IMR-90 (cell line): ENCODE results near the gene PLCB2. TPM values are rescaled to one million over a fixed set of nuclear protein-coding genes. Genes with fewer than 3 reads are reported as not detected.

Experiments
- ATAC-seq: fragments of 200-7000 bp; cut with Tn5 transposase; 2 replicates; pipeline ENCODE4 v1.9.1; 2020; ENCODE audit warnings: low read depth, mild to moderate bottlenecking, moderate library complexity
- BruUV-seq: library from RNA; stranded (reverse); fragments of 400-500 nt; replicated peaks from 2 replicates; lab custom pipeline; 2021; lab: Mats Ljungman, UMichigan
- CTCF ChIA-PET: fragments of 300-600 bp; formaldehyde crosslinking; extraction: SDS; loops from one replicate; lab custom pipeline; 2021; ENCODE audit warnings: antibody characterized with exemption; lab: Yijun Ruan, JAX
- POLR2A ChIA-PET: fragments of 300-600 bp; sonication (Branson Sonifier 250); formaldehyde crosslinking; loops from one replicate; lab custom pipeline; 2022; ENCODE audit warnings: antibody characterized with exemption; ENCODE audit not compliant: unreplicated experiment; lab: Charles Lee
- DNase-seq: peaks from one replicate; pipeline ENCODE4 v3.0.0; 2013
- H2AFZ ChIP-seq: replicated peaks from 2 replicates; pipeline ENCODE3; 2013; ENCODE audit warnings: low read length, mild to moderate bottlenecking; ENCODE audit not compliant: poor library complexity
- H2AK5ac ChIP-seq: 2 replicates; pipeline ENCODE4 v1.6.1; 2013; ENCODE audit warnings: low read depth, low read length, inconsistent platforms
- H2AK9ac ChIP-seq: replicated peaks from 2 replicates; pipeline ENCODE3; 2013; ENCODE audit warnings: mild to moderate bottlenecking, low read depth, low read length, moderate library complexity; ENCODE audit not compliant: poor library complexity
- H2BK120ac ChIP-seq: 2 replicates; pipeline ENCODE4 v1.6.1; 2013; ENCODE audit warnings: low read depth, low read length, inconsistent platforms
- H2BK15ac ChIP-seq: 3 replicates; pipeline ENCODE4 v1.6.1; 2013; ENCODE audit warnings: low read depth, low read length, inconsistent platforms
- H2BK20ac ChIP-seq: 2 replicates; pipeline ENCODE4 v1.6.1; 2013; ENCODE audit warnings: low read depth, mild to moderate bottlenecking, inconsistent platforms, low read length, moderate library complexity
- H2BK5ac ChIP-seq: 2 replicates; pipeline ENCODE4 v1.6.1; 2013; ENCODE audit warnings: mild to moderate bottlenecking, low read depth, low read length, inconsistent platforms; ENCODE audit not compliant: poor library complexity, severe bottlenecking
- H3K14ac ChIP-seq: replicated peaks from 2 replicates; pipeline ENCODE4 v1.6.1; 2013; ENCODE audit warnings: low read depth, low read length, inconsistent platforms
- H3K18ac ChIP-seq: 2 replicates; pipeline ENCODE4 v1.6.1; 2013; ENCODE audit warnings: low read depth, low read length, control low read depth
- H3K23ac ChIP-seq: 2 replicates; pipeline ENCODE4 v1.6.1; 2013; ENCODE audit warnings: low read depth, low read length, inconsistent platforms
- H3K27ac ChIP-seq: 2 replicates; pipeline ENCODE4 v1.5.1; 2013; ENCODE audit warnings: mild to moderate bottlenecking, control low read depth, low read length; ENCODE audit not compliant: insufficient read depth
- H3K27me3 ChIP-seq: 2 replicates; pipeline ENCODE4 v1.6.1; 2013; ENCODE audit warnings: low read length; ENCODE audit not compliant: control insufficient read depth, insufficient read depth
- H3K36me3 ChIP-seq: 2 replicates; pipeline ENCODE4 v1.6.1; 2013; ENCODE audit warnings: low read length, mixed read lengths; ENCODE audit not compliant: control insufficient read depth, insufficient read depth
- H3K4ac ChIP-seq: 2 replicates; pipeline ENCODE4 v1.6.1; 2013; ENCODE audit warnings: low read depth, low read length, inconsistent platforms
- H3K4me1 ChIP-seq: 2 replicates; pipeline ENCODE4 v1.6.1; 2013; ENCODE audit warnings: low read length, mixed read lengths; ENCODE audit not compliant: control insufficient read depth, insufficient read depth
- H3K4me2 ChIP-seq: 2 replicates; pipeline ENCODE4 v1.6.1; 2013; ENCODE audit warnings: low read depth, mild to moderate bottlenecking, control low read depth, low read length, moderate library complexity
- H3K4me3 ChIP-seq: 2 replicates; pipeline ENCODE4 v1.5.1; 2013; ENCODE audit warnings: low read depth, mild to moderate bottlenecking, control low read depth, low read length, moderate library complexity; ENCODE audit not compliant: insufficient read depth
- H3K56ac ChIP-seq: 2 replicates; pipeline ENCODE4 v1.6.1; 2013; ENCODE audit warnings: low read length, inconsistent platforms; ENCODE audit not compliant: insufficient read depth; ENCODE audit errors: extremely low read depth
- H3K79me1 ChIP-seq, 2 experiments: 2 replicates each; pipeline ENCODE4 v1.6.1; 2013; ENCODE audit warnings: low read length in 2 of 2, inconsistent platforms in 1 of 2, low read depth in 1 of 2
- H3K9ac ChIP-seq: 2 replicates; pipeline ENCODE4 v1.6.1; 2013; ENCODE audit warnings: low read depth, low read length, control low read depth
- H3K9me1 ChIP-seq: 2 replicates; pipeline ENCODE4 v1.6.1; 2013; ENCODE audit warnings: low read length, inconsistent platforms; ENCODE audit not compliant: insufficient read depth
- H3K9me3 ChIP-seq: 2 replicates; pipeline ENCODE4 v1.6.1; 2013; ENCODE audit warnings: low read length; ENCODE audit not compliant: control insufficient read depth, insufficient read depth
- H4K20me1 ChIP-seq: 2 replicates; pipeline ENCODE4 v1.6.1; 2013; ENCODE audit warnings: low read length, inconsistent platforms; ENCODE audit not compliant: insufficient read depth
- H4K5ac ChIP-seq: 2 replicates; pipeline ENCODE4 v1.6.1; 2013; ENCODE audit warnings: mild to moderate bottlenecking, low read depth, low read length, control low read depth
- H4K8ac ChIP-seq, 2 experiments: 2 replicates each; pipeline ENCODE4 v1.6.1; 2013; ENCODE audit warnings: low read depth in 2 of 2, low read length in 2 of 2, control low read depth in 1 of 2, inconsistent platforms in 1 of 2
- H4K91ac ChIP-seq: 2 replicates; pipeline ENCODE4 v1.6.1; 2013; ENCODE audit warnings: low read depth, low read length, inconsistent platforms; ENCODE audit not compliant: insufficient read depth
- BHLHE40 ChIP-seq: fragments of 150-350 bp; IDR thresholded peaks from 2 replicates; pipeline ENCODE4 v1.6.1; 2016; ENCODE audit warnings: mild to moderate bottlenecking, low read depth, low read length
- CHD1 ChIP-seq: IDR thresholded peaks from 2 replicates; pipeline ENCODE4 v1.6.1; 2012; ENCODE audit warnings: low read depth, low read length, improper control_type of control experiment
- FOS ChIP-seq: fragments of 150-350 bp; IDR thresholded peaks from 2 replicates; pipeline ENCODE4 v1.6.1; 2016; ENCODE audit warnings: low read depth, low read length
- MAFK ChIP-seq: IDR thresholded peaks from 2 replicates; pipeline ENCODE4 v1.6.1; 2012; ENCODE audit warnings: low read depth, low read length, improper control_type of control experiment
- MXI1 ChIP-seq: IDR thresholded peaks from 2 replicates; pipeline ENCODE4 v1.6.1; 2012; ENCODE audit warnings: low read depth, mild to moderate bottlenecking, low read length, moderate library complexity, borderline replicate concordance
- NFE2L2 ChIP-seq: fragments of 150-350 bp; IDR thresholded peaks from 2 replicates; pipeline ENCODE4 v1.6.1; 2016; ENCODE audit warnings: low read depth, mild to moderate bottlenecking, low read length
- RCOR1 ChIP-seq: IDR thresholded peaks from 2 replicates; pipeline ENCODE4 v1.6.1; 2012; ENCODE audit warnings: mild to moderate bottlenecking, low read length, improper control_type of control experiment; ENCODE audit not compliant: insufficient replicate concordance
- WGBS, 2 experiments: methylation state at CpG; one replicate each; pipeline versions ENCODE4 v1.1.5 to v1.1.7; 2013; ENCODE audit warnings: missing lambda C conversion rate in 2 of 2; ENCODE audit not compliant: insufficient read length in 1 of 2; ENCODE audit errors: extremely low coverage in 2 of 2; 5-methylcytosine and 5-hydroxymethylcytosine counted together
- dilution Hi-C: fragments of 300-500 bp; cut with HindIII; formaldehyde crosslinking; loops from one replicate; pipeline ENCODE4 v1.14.3; 2018; ENCODE audit warnings: low sequenced_read_pairs; ENCODE audit not compliant: unreplicated experiment
- in situ Hi-C: fragments of 300-500 bp; cut with MboI; formaldehyde crosslinking; loops from 3 replicates; pipeline ENCODE4 v1.14.3; 2019; ENCODE audit warnings: low sequenced_read_pairs, inconsistent platforms, mixed read lengths
- intact Hi-C: fragments of 100-400 bp; cut with micrococcal nuclease; formaldehyde crosslinking; loops from 2 replicates; pipeline ENCODE4 v1.10.0; 2022
- polyA plus RNA-seq, 3 experiments: library from polyadenylated mRNA; depleted of rRNA; stranded (reverse); fragments of >200 nt; gene quantifications; 2 replicates each; pipeline ENCODE4 v1.2.3, GENCODE V29; 2012; ENCODE audit warnings: low replicate concordance in 1 of 3
- total RNA-seq: library from RNA; depleted of rRNA; stranded (reverse); fragments of >200 nt; gene quantifications from 2 replicates; pipeline ENCODE4 v1.2.3, GENCODE V29; 2012

The PLCB2 gene
- total and polyA plus RNA-seq, 2 of the 4 experiments (the other 2 are of a cell fraction) = 0.18 to 1.4 TPM

- no peak for TF ChIP-seq FOS
Measured at GRCh38 chr15:40272485-40273056, 35.2 kb downstream of the PLCB2 start (continued).

- no peak overlapping the region for H4K8ac ChIP-seq
- no peak overlapping the region for H3K4ac ChIP-seq
- ATAC-seq (no peak), DNase-seq (no peak)
- H4K20me1 ChIP-seq = no peaks in the 10 kb centered on the region
- peaks cover 2% of the 10 kb centered on the region for H3K4me1 ChIP-seq
- intact Hi-C loops = loop anchor here (5.0 kb wide), 1 partner anchor 165 kb away; the partner anchor contains the start of gene BMF
- dilution Hi-C loops = no loop called here
- H3K9me3 ChIP-seq = no peaks in the 10 kb centered on the region
- in situ Hi-C loops = loop anchor here (5.0 kb wide), 2 partner anchors 55 to 225 kb away; no protein-coding TSS in a partner anchor
- H3K9me1 ChIP-seq = no peaks in the 10 kb centered on the region; the same call in 1 of the 2 replicates
- ChIA-PET POLR2A (no interaction called here), CTCF (interaction anchor here (1.2 to 6.0 kb wide), 3 partner anchors 12 to 54 kb away, joined by 3 to 81 read pairs (median 3); no protein-coding TSS in a partner anchor)
- peaks cover 2% of the 10 kb centered on the region; the same call in 1 of the 2 replicates for H3K27me3 ChIP-seq
- no TSS peak for BruUV-seq
- H2AK9ac ChIP-seq = no peak overlapping the region
- H2BK120ac ChIP-seq = no peak overlapping the region
- H3K9ac ChIP-seq = no peak overlapping the region
- H3K4me2 ChIP-seq = no peak overlapping the region
- WGBS, 2 experiments = 89% methylated on average over 11 of the region's 25 CpGs; no CpG with 5 or more reads in 1 of the 2 experiments
- H2AK5ac ChIP-seq = no peak overlapping the region
- H3K36me3 ChIP-seq = no peaks in the 10 kb centered on the region
- no peak overlapping the region for H3K4me3 ChIP-seq
- no peak overlapping the region for H3K18ac ChIP-seq
- no peak overlapping the region for H2BK5ac ChIP-seq
- H2AFZ ChIP-seq = no peak overlapping the region
- TF ChIP-seq RCOR1 (no peak), NFE2L2 (no peak), CHD1 (no peak), MAFK (no peak), BHLHE40 (no peak), MXI1 (no peak)
- H2BK20ac ChIP-seq = no peak overlapping the region
- no peak overlapping the region for H3K56ac ChIP-seq
- no peak overlapping the region for H3K27ac ChIP-seq
- H3K79me1 ChIP-seq = no peaks in the 10 kb centered on the region
- no peak overlapping the region for H2BK15ac ChIP-seq
- H4K91ac ChIP-seq = no peak overlapping the region
- no peak overlapping the region for H4K5ac ChIP-seq
- H3K23ac ChIP-seq = no peak overlapping the region
- H3K14ac ChIP-seq = no peak overlapping the region
Measured at GRCh38 chr15:40271685-40272484, 35.9 kb downstream of the PLCB2 start.
